ENCODE results near the gene CCDC93.
"Not testable (repeated sequence)": the region's sequence is repeated elsewhere in the genome, so short reads cannot be mapped to it uniquely, and the experiment has no call there.

CCDC93 gene

DNA sequence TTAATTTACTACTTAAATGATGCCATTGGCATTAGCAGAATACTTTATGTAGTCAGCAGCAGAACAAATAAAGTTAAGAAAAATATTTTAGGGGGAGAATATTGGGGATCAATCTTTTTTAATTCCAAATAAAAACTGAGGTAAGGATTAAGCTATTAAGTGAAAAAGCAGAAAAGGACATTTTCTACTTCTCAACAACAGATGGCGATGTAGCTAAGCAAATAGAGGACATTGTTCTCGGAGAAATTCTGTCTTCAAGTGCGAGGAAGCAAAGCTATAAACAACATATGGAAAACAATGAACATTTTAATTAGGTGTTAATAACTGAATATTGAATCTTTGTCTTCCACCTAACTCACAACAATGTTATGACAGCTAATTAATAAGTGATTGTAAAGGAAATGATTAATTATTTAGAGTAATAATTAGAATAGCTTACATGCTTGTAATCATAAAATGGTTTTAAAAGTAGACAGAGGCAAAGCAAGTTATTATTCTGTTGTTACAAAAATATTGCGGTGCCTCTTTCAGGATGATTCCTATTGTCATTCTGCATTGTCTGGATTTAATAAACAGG, 32.9 kb upstream of the CCDC93 start:
- in situ Hi-C loops (cut with HindIII; ENCODE audit: low sequenced_read_pairs), result loop anchor here (25.0 kb wide), 1 partner anchor 816 kb away; no protein-coding TSS in a partner anchor

- in situ Hi-C loops (cut with HindIII; ENCODE audit: low sequenced_read_pairs), result loop anchor here (25.0 kb wide), 1 partner anchor 817 kb away; no protein-coding TSS in a partner anchor
These were observed 31.4 kb upstream of the CCDC93 start for GRCh38 chr2:118045286-118045685.

DNA sequence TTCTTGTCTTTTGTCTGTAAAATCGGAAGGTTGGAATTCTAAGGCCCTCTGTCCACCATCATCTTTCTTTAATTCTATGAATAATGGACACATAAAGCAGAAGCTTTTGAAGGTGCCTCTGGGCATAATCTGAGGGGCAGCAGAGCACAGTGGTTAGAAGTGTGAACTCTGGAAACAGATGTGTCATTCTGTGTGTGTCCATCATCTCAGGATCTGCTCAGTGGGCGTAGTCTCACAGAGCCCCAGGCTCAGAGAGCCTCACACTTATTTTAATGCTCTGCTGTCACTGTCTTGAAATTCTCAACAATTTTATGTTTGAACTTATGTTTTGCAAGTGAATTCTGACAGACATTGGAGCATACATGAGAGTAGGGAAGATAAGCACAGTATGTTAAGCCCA, 31.0 kb upstream of the CCDC93 start:
- in situ Hi-C loops (cut with HindIII; ENCODE audit: low sequenced_read_pairs), result loop anchor here (25.0 kb wide), 1 partner anchor 817 kb away; no protein-coding TSS in a partner anchor

GRCh38 chr2:118044103-118044716, 30.3 kb upstream of the CCDC93 start:
- in situ Hi-C loops (cut with HindIII; ENCODE audit: low sequenced_read_pairs), result loop anchor here (25.0 kb wide), 1 partner anchor 818 kb away; no protein-coding TSS in a partner anchor

DNA sequence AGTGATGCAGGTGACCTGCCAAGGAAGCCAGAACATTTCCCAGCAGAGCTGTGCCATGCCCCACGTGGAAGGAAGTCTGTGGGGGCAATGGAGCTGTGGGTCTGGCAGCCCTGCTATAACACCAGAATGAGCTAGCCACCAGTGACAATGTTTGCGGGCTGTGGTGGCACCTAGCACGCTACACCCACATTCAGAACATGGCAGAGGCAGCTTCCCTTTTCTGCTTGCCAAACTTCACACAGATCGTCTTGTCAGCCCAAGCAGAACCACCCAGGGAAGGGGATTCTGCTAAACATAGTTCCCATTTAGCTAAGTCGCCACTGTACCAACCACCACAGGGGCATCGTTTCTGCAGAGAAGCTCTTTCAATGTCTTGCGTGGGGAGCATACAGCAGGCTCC, 27.0 kb upstream of the CCDC93 start:
- in situ Hi-C loops (cut with HindIII; ENCODE audit: low sequenced_read_pairs), result loop anchor here (25.0 kb wide), 1 partner anchor 821 kb away; no protein-coding TSS in a partner anchor

GRCh38 chr2:118032169-118033013, 18.5 kb upstream of the CCDC93 start:
- in situ Hi-C loops (cut with HindIII; ENCODE audit: low sequenced_read_pairs), result loop anchor here (25.0 kb wide), 1 partner anchor 830 kb away; no protein-coding TSS in a partner anchor

DNA sequence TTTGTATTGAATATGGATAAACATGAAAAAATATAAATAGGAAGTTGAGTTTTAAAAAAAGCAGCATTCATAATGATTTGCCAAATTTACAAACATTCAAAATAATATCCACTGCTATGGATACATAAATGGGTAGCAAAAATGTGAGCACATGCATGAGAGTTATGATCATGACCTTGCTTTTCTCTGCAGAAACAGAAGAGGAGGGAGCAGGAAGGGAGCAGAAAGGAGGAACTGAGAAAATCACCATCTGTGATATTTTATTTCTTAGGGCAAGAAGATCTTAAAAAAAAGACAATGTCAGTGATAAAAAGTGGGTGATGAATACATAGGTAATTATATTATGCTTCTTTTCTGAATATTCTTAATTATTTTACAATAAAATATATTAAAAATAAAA, 17.7 kb upstream of the CCDC93 start:
- in situ Hi-C loops (cut with HindIII; ENCODE audit: low sequenced_read_pairs), result loop anchor here (25.0 kb wide), 1 partner anchor 831 kb away; no protein-coding TSS in a partner anchor

GRCh38 chr2:118029025-118029424, 15.2 kb upstream of the CCDC93 start:
- in situ Hi-C loops (cut with HindIII; ENCODE audit: low sequenced_read_pairs), result loop anchor here (25.0 kb wide), 1 partner anchor 833 kb away; no protein-coding TSS in a partner anchor

GRCh38 chr2:118021356-118021755, 7.5 kb upstream of the CCDC93 start:
- in situ Hi-C loops (cut with HindIII; ENCODE audit: low sequenced_read_pairs), result no loop called here

DNA sequence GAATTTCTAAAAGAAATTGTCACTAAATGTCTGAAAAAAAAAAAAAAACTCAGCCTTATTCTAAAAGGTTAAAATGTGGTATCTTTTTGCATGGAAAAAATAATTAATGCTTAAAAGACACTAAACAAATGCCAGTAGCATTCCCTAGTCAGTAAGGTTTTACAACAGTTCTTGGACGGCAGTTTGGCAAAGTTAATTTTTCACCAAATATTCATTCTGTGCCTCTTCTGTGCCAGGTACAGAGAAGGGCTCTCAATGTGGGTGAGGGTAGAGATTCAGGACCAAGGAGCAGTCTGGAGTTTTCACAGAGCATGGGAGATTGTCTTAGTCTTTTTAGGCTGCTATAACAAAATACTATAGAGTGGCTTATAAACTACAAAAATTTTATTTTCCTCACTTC, 6.0 kb upstream of the CCDC93 start:
- in situ Hi-C loops (cut with HindIII; ENCODE audit: low sequenced_read_pairs), result no loop called here

- in situ Hi-C loops (cut with HindIII; ENCODE audit: low sequenced_read_pairs), result no loop called here
These were observed 3.0 kb upstream of the CCDC93 start for GRCh38 chr2:118016911-118017310.

DNA sequence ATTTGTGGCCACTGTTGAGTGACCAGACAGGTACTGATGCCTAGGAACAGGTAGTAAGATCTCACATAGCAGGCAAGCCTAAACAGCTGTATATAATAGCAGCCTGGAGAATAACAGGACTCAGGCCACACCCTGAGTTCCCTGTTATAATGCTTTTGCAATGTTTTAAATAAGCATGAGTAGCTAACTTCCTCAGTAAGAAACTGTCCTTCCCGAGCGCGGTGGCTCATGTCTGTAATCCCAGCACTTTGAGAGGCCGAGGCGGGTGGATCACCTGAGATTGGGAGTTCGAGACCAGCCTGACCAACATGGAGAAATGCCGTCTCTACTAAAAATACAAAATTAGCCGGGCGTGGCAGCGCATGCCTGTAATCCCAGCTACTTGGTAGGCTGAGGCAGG, 1.9 kb upstream of the CCDC93 start:
- in situ Hi-C loops (cut with HindIII; ENCODE audit: low sequenced_read_pairs), result not testable (repeated sequence)

GRCh38 chr2:118014492-118014824, 588 bp upstream of the CCDC93 start:
- in situ Hi-C loops (cut with HindIII; ENCODE audit: low sequenced_read_pairs), result no loop called here

DNA sequence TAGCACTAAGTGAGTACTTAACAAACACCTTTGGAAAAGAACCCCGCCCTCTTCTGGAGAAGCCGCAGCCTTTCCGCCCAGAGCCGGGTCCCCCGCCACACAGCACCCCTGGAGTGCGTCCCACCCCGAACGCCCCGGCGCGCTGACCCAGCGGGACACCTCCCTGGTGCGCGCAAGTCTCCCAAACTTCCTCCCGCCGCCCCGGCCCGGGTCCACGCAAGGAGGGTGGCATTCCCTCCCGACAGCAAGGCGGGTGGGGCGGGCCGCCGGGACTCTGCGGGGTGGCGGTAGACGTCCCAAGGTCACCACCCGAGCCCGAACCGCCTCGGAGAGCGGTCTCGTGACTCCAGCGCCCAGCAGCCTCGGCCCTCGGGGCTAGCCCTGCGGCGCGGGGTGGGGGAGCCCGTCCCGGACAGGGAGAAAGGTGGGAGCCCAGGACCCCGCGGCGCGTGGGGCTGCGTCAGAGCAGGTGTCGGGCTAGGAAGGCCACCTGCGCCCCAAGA, 598 bp downstream of the CCDC93 start:
- in situ Hi-C loops (cut with HindIII; ENCODE audit: low sequenced_read_pairs), result no loop called here

GRCh38 chr2:118012778-118013177, 1.1 kb downstream of the CCDC93 start:
- in situ Hi-C loops (cut with HindIII; ENCODE audit: low sequenced_read_pairs), result no loop called here

GRCh38 chr2:118010473-118010872, 3.4 kb downstream of the CCDC93 start:
- in situ Hi-C loops (cut with HindIII; ENCODE audit: low sequenced_read_pairs), result no loop called here

DNA sequence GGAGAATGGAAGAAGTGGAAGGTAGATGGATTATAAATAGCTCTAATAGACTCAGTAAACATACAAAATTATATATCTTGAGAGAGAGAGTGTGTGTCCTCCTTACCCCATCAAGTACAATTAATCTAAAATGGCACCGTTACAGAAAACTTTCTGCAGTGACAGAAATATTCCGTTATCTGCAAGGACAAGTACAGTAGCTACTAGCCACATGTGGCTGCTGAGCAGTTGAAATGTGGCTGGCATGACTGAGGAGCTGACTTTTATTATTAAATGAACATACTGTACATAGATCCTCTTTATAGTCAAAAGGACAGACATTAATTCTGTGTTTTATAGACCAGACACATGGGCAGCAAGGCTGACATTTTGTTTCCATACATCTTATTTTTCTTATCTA, 7.0 kb downstream of the CCDC93 start:
- in situ Hi-C loops (cut with HindIII; ENCODE audit: low sequenced_read_pairs), result no loop called here

- in situ Hi-C loops (cut with HindIII; ENCODE audit: low sequenced_read_pairs), result no loop called here
These were observed 7.5 kb downstream of the CCDC93 start for GRCh38 chr2:118006326-118006725.

GRCh38 chr2:118003396-118003824, 10.5 kb downstream of the CCDC93 start:
- in situ Hi-C loops (cut with HindIII; ENCODE audit: low sequenced_read_pairs), result no loop called here

GRCh38 chr2:118000041-118000440, 13.8 kb downstream of the CCDC93 start:
- in situ Hi-C loops (cut with HindIII; ENCODE audit: low sequenced_read_pairs), result no loop called here

DNA sequence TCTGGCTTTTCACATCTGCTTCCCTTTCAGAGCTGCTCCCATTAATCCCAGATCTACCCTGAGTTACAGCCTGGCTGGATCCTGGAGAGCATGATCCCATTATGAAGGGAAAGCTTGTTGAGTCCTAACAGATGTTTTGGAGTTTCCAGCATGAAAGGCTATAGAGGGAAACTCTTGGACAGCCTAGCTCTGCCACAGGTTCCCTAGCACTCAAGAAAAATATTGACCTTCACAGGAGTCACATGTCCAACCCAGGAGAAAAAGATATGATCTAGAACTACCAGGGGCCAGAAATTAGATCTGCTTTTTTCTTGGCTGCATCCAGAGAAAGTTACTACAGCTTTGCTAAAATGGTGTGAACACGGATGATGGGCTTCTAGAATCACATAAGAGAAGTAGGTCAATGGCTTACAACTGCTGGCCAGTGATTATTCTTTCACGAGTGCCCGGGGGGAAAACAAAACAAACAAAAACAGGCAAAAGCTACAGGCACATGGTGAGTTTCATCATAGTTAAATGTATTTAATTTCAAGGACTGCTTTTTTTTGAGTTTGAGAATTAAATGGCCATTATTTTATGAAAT, 15.9 kb downstream of the CCDC93 start:
- in situ Hi-C loops (cut with HindIII; ENCODE audit: low sequenced_read_pairs), result no loop called here

All from endothelial cell of hepatic sinusoid (primary cell).